Chondrocyte (in vitro differentiated cells): ENCODE data around the gene HSD11B1L. TPM values are rescaled to one million over a fixed set of nuclear protein-coding genes. Genes with fewer than 3 reads are reported as not detected.

Experiments used
- DNase-seq: peaks from one replicate; pipeline ENCODE4 v3.0.0; 2021; ENCODE audit warnings: mixed read lengths, low spot score
- H3K27ac Mint-ChIP-seq: one replicate; pipeline ENCODE4 v1.8.0; 2021; ENCODE audit warnings: mild to moderate bottlenecking, moderate library complexity, mixed read lengths; ENCODE audit not compliant: unreplicated experiment
- H3K27me3 Mint-ChIP-seq: 2 replicates; pipeline ENCODE4 v1.8.0; 2021; ENCODE audit warnings: low read depth, mixed read lengths
- H3K36me3 Mint-ChIP-seq: 2 replicates; pipeline ENCODE4 v1.8.0; 2021; ENCODE audit warnings: low read depth, mixed read lengths
- H3K4me1 Mint-ChIP-seq: 2 replicates; pipeline ENCODE4 v1.8.0; 2021; ENCODE audit warnings: low read depth, mild to moderate bottlenecking, mixed read lengths
- H3K4me3 Mint-ChIP-seq: one replicate; pipeline ENCODE4 v1.8.0; 2021; ENCODE audit warnings: mild to moderate bottlenecking, moderate library complexity, mixed read lengths; ENCODE audit not compliant: unreplicated experiment
- H3K9me3 Mint-ChIP-seq: 2 replicates; pipeline ENCODE4 v1.8.0; 2021; ENCODE audit warnings: low read depth, mixed read lengths
- CTCF ChIP-seq: fragments of 200-600 bp; sonication (generic); IDR thresholded peaks from 2 replicates; pipeline ENCODE4 v1.5.0; 2021; ENCODE audit warnings: antibody characterized with exemption, mild to moderate bottlenecking, moderate library complexity
- total RNA-seq: library from RNA; stranded (reverse); gene quantifications from 3 replicates; pipeline ENCODE4 v1.2.1, GENCODE V29; 2021

Gene HSD11B1L
- total RNA-seq, 1 donor from 2014 or later: 7.2 TPM

GRCh38 chr19:5680084-5680436 is 767 bp upstream of the HSD11B1L start:
- Mint-ChIP-seq H3K27me3 (no peaks in the 10 kb centered on the region), H3K4me3 (peak overlapping the region; percentile 100), H3K27ac (peak overlapping the region; percentile 97), H3K36me3 (no peaks in the 10 kb centered on the region), H3K4me1 (peaks cover 24% of the 10 kb centered on the region), H3K9me3 (no peaks in the 10 kb centered on the region)
- TF ChIP-seq CTCF: peak; percentile 42
- DNase-seq: no peak

- H3K36me3 Mint-ChIP-seq: no peaks in the 10 kb centered on the region
- H3K4me1 Mint-ChIP-seq: peaks cover 26% of the 10 kb centered on the region
- peak overlapping the region; percentile 100 for H3K4me3 Mint-ChIP-seq
- no peaks in the 10 kb centered on the region for H3K9me3 Mint-ChIP-seq
- TF ChIP-seq CTCF: no peak
- peak overlapping the region; percentile 8 for H3K27ac Mint-ChIP-seq
- DNase-seq: no peak
- no peaks in the 10 kb centered on the region for H3K27me3 Mint-ChIP-seq
Measured at GRCh38 chr19:5681391-5682106, 722 bp downstream of the HSD11B1L start.

- TF ChIP-seq CTCF: no peak
- Mint-ChIP-seq H3K4me3 (peak overlapping the region; percentile 100), H3K27me3 (no peaks in the 10 kb centered on the region), H3K36me3 (no peaks in the 10 kb centered on the region), H3K27ac (peak overlapping the region; percentile 8), H3K4me1 (peaks cover 28% of the 10 kb centered on the region), H3K9me3 (no peaks in the 10 kb centered on the region)
- DNase-seq: no peak
Measured at GRCh38 chr19:5682107-5682482, 1.3 kb downstream of the HSD11B1L start.

GRCh38 chr19:5683177-5683886 is 2.5 kb downstream of the HSD11B1L start:
- no peak overlapping the region for H3K27ac Mint-ChIP-seq
- peaks cover 30% of the 10 kb centered on the region for H3K4me1 Mint-ChIP-seq
- no peaks in the 10 kb centered on the region for H3K36me3 Mint-ChIP-seq
- no peak for TF ChIP-seq CTCF
- no peak for DNase-seq
- H3K4me3 Mint-ChIP-seq: no peak overlapping the region
- no peaks in the 10 kb centered on the region for H3K9me3 Mint-ChIP-seq
- no peaks in the 10 kb centered on the region for H3K27me3 Mint-ChIP-seq

GRCh38 chr19:5684694-5685430 is 4.0 kb downstream of the HSD11B1L start:
- H3K27ac Mint-ChIP-seq: no peak overlapping the region
- H3K27me3 Mint-ChIP-seq: no peaks in the 10 kb centered on the region
- DNase-seq: no peak
- H3K36me3 Mint-ChIP-seq: no peaks in the 10 kb centered on the region
- H3K9me3 Mint-ChIP-seq: no peaks in the 10 kb centered on the region
- H3K4me3 Mint-ChIP-seq: no peak overlapping the region
- peaks cover 27% of the 10 kb centered on the region for H3K4me1 Mint-ChIP-seq
- TF ChIP-seq CTCF: no peak
